Inferior parietal cortex (tissue), 1 donor: Measurements from ENCODE around the gene AVEN.

Experiments
- DNase-seq: peaks from one replicate; pipeline ENCODE4 v3.0.0-alpha.2; 2016; ENCODE audit errors: extremely low spot score

AVEN gene

GRCh38 chr15:33985751-33986150 is 53.3 kb downstream of the AVEN start:
- no peak for DNase-seq

GRCh38 chr15:33985287-33985686 is 53.7 kb downstream of the AVEN start:
- no peak for DNase-seq

- DNase-seq = no peak
These were observed 56.5 kb downstream of the AVEN start for GRCh38 chr15:33982516-33982915.

- no peak for DNase-seq
These were observed 58.8 kb downstream of the AVEN start for GRCh38 chr15:33980159-33980558.

- no peak for DNase-seq
These were observed 63.9 kb downstream of the AVEN start for GRCh38 chr15:33975022-33975565.

GRCh38 chr15:33971811-33972210 is 67.2 kb downstream of the AVEN start:
- DNase-seq = no peak

GRCh38 chr15:33968821-33969220 is 70.2 kb downstream of the AVEN start:
- no peak for DNase-seq

- DNase-seq = no peak
These were observed 70.8 kb downstream of the AVEN start, which contains the start of gene CHRM5 for GRCh38 chr15:33968224-33968623. Gene CHRM5, plus strand, starts transcription at chr15:33968497. Its CDS starts 94,221 bp downstream, at chr15:34062718.

- DNase-seq = no peak
These were observed 74.4 kb downstream of the AVEN start for GRCh38 chr15:33964665-33965040.

- no peak for DNase-seq
These were observed 75.0 kb downstream of the AVEN start for GRCh38 chr15:33963831-33964664.

- DNase-seq = no peak
These were observed 78.5 kb downstream of the AVEN start for GRCh38 chr15:33960549-33960935.

- no peak for DNase-seq
These were observed 79.0 kb downstream of the AVEN start for GRCh38 chr15:33959844-33960548.

- DNase-seq = no peak
These were observed 82.6 kb downstream of the AVEN start for GRCh38 chr15:33956397-33956796.

- no peak for DNase-seq
These were observed 83.1 kb downstream of the AVEN start for GRCh38 chr15:33955945-33956344.

GRCh38 chr15:33946152-33946551 is 92.9 kb downstream of the AVEN start:
- DNase-seq = no peak

- DNase-seq = no peak
These were observed 97.5 kb downstream of the AVEN start for GRCh38 chr15:33941279-33942063.

GRCh38 chr15:33934921-33935320 is 104.1 kb downstream of the AVEN start:
- no peak for DNase-seq

GRCh38 chr15:33934396-33934795 is 104.6 kb downstream of the AVEN start:
- no peak for DNase-seq

- DNase-seq = no peak
These were observed 106.3 kb downstream of the AVEN start for GRCh38 chr15:33932734-33933133.

- DNase-seq = no peak
These were observed 112.7 kb downstream of the AVEN start for GRCh38 chr15:33926260-33926659.

- DNase-seq = no peak
These were observed 115.6 kb downstream of the AVEN start for GRCh38 chr15:33923446-33923845.
